HEK293 (cell line): ENCODE measurements around the gene FEZ2.
"Not testable (repeated sequence)": the region's sequence is repeated elsewhere in the genome, so short reads cannot be mapped to it uniquely, and the experiment has no call there.

Experiments
- CTCF ChIA-PET: fragments of 350-600 bp; formaldehyde crosslinking; extraction: SDS; loops from one replicate; lab custom pipeline; 2021; ENCODE audit warnings: antibody characterized with exemption; lab: Yijun Ruan, JAX
- POLR2A ChIA-PET: fragments of 300-600 bp; formaldehyde crosslinking; extraction: SDS; loops from one replicate; lab custom pipeline; 2020; ENCODE audit warnings: antibody characterized with exemption, inconsistent platforms; lab: Yijun Ruan, JAX
- H3K27ac ChIP-seq: fragments of 200-500 bp; sonication (Bioruptor generic); 2 replicates; pipeline ENCODE4 v1.5.1; 2014; ENCODE audit warnings: low read depth, low read length, control low read depth, inconsistent platforms; ENCODE audit errors: extremely low read depth
- H3K36me3 ChIP-seq, 2 experiments: fragments of 200-500 bp in 1 of 2; sonication (Bioruptor generic) in 1 of 2; 1 replicate in 1 of 2; 2 replicates in 1 of 2; pipeline ENCODE4 v1.5.1; 2014 to 2017; ENCODE audit warnings: inconsistent platforms in 2 of 2, low read length in 2 of 2; ENCODE audit not compliant: control insufficient read depth in 2 of 2, insufficient read depth in 1 of 2
- H3K4me1 ChIP-seq: fragments of 200-500 bp; sonication (Bioruptor generic); 2 replicates; pipeline ENCODE4 v1.5.1; 2014; ENCODE audit warnings: mild to moderate bottlenecking, low read length, inconsistent platforms; ENCODE audit not compliant: control insufficient read depth, insufficient read depth
- H3K4me3 ChIP-seq: 2 replicates; pipeline ENCODE4 v1.5.1; 2011; ENCODE audit warnings: low read depth, mild to moderate bottlenecking, control low read depth, low read length, moderate library complexity
- H3K9me3 ChIP-seq: fragments of 200-500 bp; sonication (Bioruptor generic); 2 replicates; pipeline ENCODE4 v1.5.1; 2014; ENCODE audit warnings: low read depth, low read length, inconsistent platforms; ENCODE audit not compliant: control insufficient read depth, insufficient read depth
- BCL11A ChIP-seq: fragments of 450-650 bp; formaldehyde crosslinking; IDR thresholded peaks from 2 replicates; pipeline ENCODE4 v1.5.1; 2016; ENCODE audit warnings: low read depth, missing biosample characterization, missing genetic modification characterization
- KLF8 ChIP-seq: fragments of 450-650 bp; formaldehyde crosslinking; IDR thresholded peaks from 2 replicates; pipeline ENCODE4 v1.5.1; 2016; ENCODE audit warnings: missing biosample characterization, missing genetic modification characterization
- KLF9 ChIP-seq: fragments of 450-650 bp; formaldehyde crosslinking; IDR thresholded peaks from 2 replicates; pipeline ENCODE4 v1.5.1; 2016; ENCODE audit warnings: missing biosample characterization, missing genetic modification characterization, low read depth
- MEIS1 ChIP-seq: sonication (generic); formaldehyde crosslinking; IDR thresholded peaks from 2 replicates; pipeline ENCODE4 v1.8.1; 2022; ENCODE audit warnings: missing genetic modification reagents, mild to moderate bottlenecking, borderline replicate concordance
- MZF1 ChIP-seq: fragments of 450-650 bp; formaldehyde crosslinking; IDR thresholded peaks from 2 replicates; pipeline ENCODE4 v1.5.1; 2017; ENCODE audit warnings: missing biosample characterization, missing genetic modification characterization, borderline replicate concordance
- PATZ1 ChIP-seq: fragments of 450-650 bp; formaldehyde crosslinking; IDR thresholded peaks from 2 replicates; pipeline ENCODE4 v1.5.1; 2016; ENCODE audit warnings: missing biosample characterization, missing genetic modification characterization
- REPIN1 ChIP-seq: fragments of 450-650 bp; formaldehyde crosslinking; IDR thresholded peaks from 2 replicates; pipeline ENCODE4 v1.5.1; 2017; ENCODE audit warnings: missing biosample characterization, missing genetic modification characterization, low read depth
- WT1 ChIP-seq: fragments of 450-650 bp; formaldehyde crosslinking; IDR thresholded peaks from 2 replicates; pipeline ENCODE4 v1.5.1; 2016; ENCODE audit warnings: missing biosample characterization, missing genetic modification characterization
- ZFP69B ChIP-seq: fragments of 450-650 bp; formaldehyde crosslinking; IDR thresholded peaks from 2 replicates; pipeline ENCODE4 v1.5.1; 2016; ENCODE audit warnings: missing biosample characterization, missing genetic modification characterization
- ZNF114 ChIP-seq: fragments of 450-650 bp; formaldehyde crosslinking; IDR thresholded peaks from 2 replicates; pipeline ENCODE4 v1.5.0; 2017; ENCODE audit warnings: missing biosample characterization, missing genetic modification characterization
- ZNF140 ChIP-seq: fragments of 450-650 bp; formaldehyde crosslinking; IDR thresholded peaks from 2 replicates; pipeline ENCODE4 v1.5.1; 2016; ENCODE audit warnings: missing biosample characterization, missing genetic modification characterization
- ZNF169 ChIP-seq: fragments of 450-650 bp; formaldehyde crosslinking; IDR thresholded peaks from 2 replicates; pipeline ENCODE4 v1.5.1; 2016; ENCODE audit warnings: missing biosample characterization, missing genetic modification characterization
- ZNF292 ChIP-seq: fragments of 450-650 bp; formaldehyde crosslinking; IDR thresholded peaks from 2 replicates; pipeline ENCODE4 v1.5.1; 2016; ENCODE audit warnings: low read depth, missing biosample characterization, missing genetic modification characterization, borderline replicate concordance
- ZNF302 ChIP-seq: fragments of 450-650 bp; formaldehyde crosslinking; IDR thresholded peaks from 2 replicates; pipeline ENCODE4 v1.5.1; 2016; ENCODE audit warnings: missing biosample characterization, missing genetic modification characterization, low read depth
- ZNF416 ChIP-seq: fragments of 450-650 bp; formaldehyde crosslinking; IDR thresholded peaks from 2 replicates; pipeline ENCODE4 v1.5.1; 2016; ENCODE audit warnings: missing biosample characterization, missing genetic modification characterization
- ZNF521 ChIP-seq: fragments of 450-650 bp; formaldehyde crosslinking; IDR thresholded peaks from 2 replicates; pipeline ENCODE4 v1.5.1; 2017; ENCODE audit warnings: missing biosample characterization, mild to moderate bottlenecking, missing genetic modification characterization
- ZNF600 ChIP-seq: fragments of 450-650 bp; formaldehyde crosslinking; IDR thresholded peaks from 2 replicates; pipeline ENCODE4 v1.5.1; 2016; ENCODE audit warnings: missing biosample characterization, missing genetic modification characterization
- ZNF624 ChIP-seq: fragments of 450-650 bp; formaldehyde crosslinking; IDR thresholded peaks from 2 replicates; pipeline ENCODE4 v1.5.1; 2017; ENCODE audit warnings: missing biosample characterization, missing genetic modification characterization
- ZNF660 ChIP-seq: fragments of 450-650 bp; IDR thresholded peaks from 2 replicates; pipeline ENCODE4 v1.5.1; 2018; ENCODE audit warnings: missing biosample characterization, mild to moderate bottlenecking, missing genetic modification characterization
- ZNF791 ChIP-seq: fragments of 450-650 bp; formaldehyde crosslinking; IDR thresholded peaks from 2 replicates; pipeline ENCODE4 v1.5.1; 2016; ENCODE audit warnings: missing biosample characterization, missing genetic modification characterization
- ZNF843 ChIP-seq: fragments of 450-650 bp; formaldehyde crosslinking; IDR thresholded peaks from 2 replicates; pipeline ENCODE4 v1.5.1; 2016; ENCODE audit warnings: missing biosample characterization, missing genetic modification characterization
- TF ChIP-seq, protein P1 (sequence below): fragments of 450-650 bp; formaldehyde crosslinking; IDR thresholded peaks from 2 replicates; pipeline ENCODE4 v1.5.1; 2016; ENCODE audit warnings: missing biosample characterization, missing genetic modification characterization
- TF ChIP-seq, protein P2 (sequence below): fragments of 450-650 bp; formaldehyde crosslinking; IDR thresholded peaks from 2 replicates; pipeline ENCODE4 v1.5.1; 2016; ENCODE audit warnings: missing biosample characterization, missing genetic modification characterization

The FEZ2 gene

GRCh38 chr2:36605273-36605672, 7.3 kb upstream of the FEZ2 start:
- H3K9me3 ChIP-seq: no peaks in the 10 kb centered on the region
- ChIA-PET CTCF (interaction anchor here (0.5 kb wide), 1 partner anchor 59 kb away, joined by 3 read pairs; no protein-coding TSS in a partner anchor), POLR2A (no interaction called here)
- H3K4me1 ChIP-seq: no peaks in the 10 kb centered on the region
- no peak overlapping the region for H3K4me3 ChIP-seq
- no peaks in the 10 kb centered on the region for H3K36me3 ChIP-seq
- H3K27ac ChIP-seq: no peak overlapping the region
- TF ChIP-seq, protein P1, sequence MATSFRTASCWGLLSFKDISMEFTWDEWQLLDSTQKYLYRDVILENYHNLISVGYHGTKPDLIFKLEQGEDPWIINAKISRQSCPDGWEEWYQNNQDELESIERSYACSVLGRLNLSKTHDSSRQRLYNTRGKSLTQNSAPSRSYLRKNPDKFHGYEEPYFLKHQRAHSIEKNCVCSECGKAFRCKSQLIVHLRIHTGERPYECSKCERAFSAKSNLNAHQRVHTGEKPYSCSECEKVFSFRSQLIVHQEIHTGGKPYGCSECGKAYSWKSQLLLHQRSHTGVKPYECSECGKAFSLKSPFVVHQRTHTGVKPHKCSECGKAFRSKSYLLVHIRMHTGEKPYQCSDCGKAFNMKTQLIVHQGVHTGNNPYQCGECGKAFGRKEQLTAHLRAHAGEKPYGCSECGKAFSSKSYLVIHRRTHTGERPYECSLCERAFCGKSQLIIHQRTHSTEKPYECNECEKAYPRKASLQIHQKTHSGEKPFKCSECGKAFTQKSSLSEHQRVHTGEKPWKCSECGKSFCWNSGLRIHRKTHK (tag by site-specific recombination): no peak
- TF ChIP-seq PATZ1 (no peak), ZNF140 (tag by site-specific recombination) (no peak), KLF9 (tag by site-specific recombination) (no peak), BCL11A (tag by site-specific recombination) (no peak), MEIS1 (CRISPR knock-in tag) (no peak), MZF1 (no peak), ZNF600 (tag by site-specific recombination) (no peak)

GRCh38 chr2:36603629-36604028, 5.7 kb upstream of the FEZ2 start:
- H3K27ac ChIP-seq, H3K36me3 ChIP-seq, POLR2A ChIA-PET, H3K4me3 ChIP-seq, H3K9me3 ChIP-seq, H3K4me1 ChIP-seq: not testable (repeated sequence)
- CTCF ChIA-PET: interaction anchor here (0.7 kb wide), 1 partner anchor 29 kb away, joined by 4 read pairs; no protein-coding TSS in a partner anchor

DNA sequence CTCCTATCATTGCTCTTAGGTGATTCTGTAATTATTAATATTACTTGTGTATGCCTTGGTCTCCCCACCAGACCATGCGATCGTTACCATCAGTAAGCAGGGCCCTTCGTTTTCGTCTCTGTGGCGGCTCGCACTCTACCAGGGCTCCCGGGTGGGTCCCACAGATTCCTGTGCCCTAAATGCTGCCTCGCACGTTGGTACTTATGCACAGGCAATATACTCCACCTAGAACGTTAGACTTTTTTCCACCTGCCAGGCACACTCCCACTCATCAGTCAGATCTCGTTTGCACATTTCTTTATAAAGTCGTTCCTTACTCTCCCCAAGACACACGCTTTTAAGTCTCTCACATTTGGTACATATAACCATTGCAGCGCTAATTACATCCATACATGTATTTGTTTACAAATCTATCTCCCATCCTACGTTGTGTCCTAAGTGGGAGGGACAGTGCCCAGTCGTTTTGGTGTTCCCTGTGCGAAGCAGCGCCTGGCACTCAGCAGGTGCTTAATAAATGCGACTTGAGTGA, 901 bp downstream of the FEZ2 start:
- POLR2A ChIA-PET: no interaction called here

GRCh38 chr2:36596397-36596796, 1.6 kb downstream of the FEZ2 start:
- no peak overlapping the region for H3K4me3 ChIP-seq
- no peaks in the 10 kb centered on the region for H3K9me3 ChIP-seq
- H3K27ac ChIP-seq: no peak overlapping the region
- POLR2A ChIA-PET: no interaction called here
- H3K4me1 ChIP-seq: 0 out of 2 replicates have a peak, but pooled peaks cover 2% of the 10 kb centered on the region
- peaks cover 0 to 11% of the 10 kb centered on the region in 2 experiments; a peak in 1 of 3 replicates for H3K36me3 ChIP-seq
- no peak for TF ChIP-seq ZNF843
- TF ChIP-seq REPIN1 (tag by site-specific recombination): no peak
- TF ChIP-seq ZNF114 (tag by site-specific recombination): no peak
- no peak for TF ChIP-seq ZNF302 (tag by site-specific recombination)
- TF ChIP-seq ZNF521 (tag by site-specific recombination): no peak
- no peak for TF ChIP-seq ZFP69B
- TF ChIP-seq ZNF791 (tag by site-specific recombination): no peak
- TF ChIP-seq KLF8 (tag by site-specific recombination): no peak
- TF ChIP-seq WT1 (tag by site-specific recombination): no peak
- TF ChIP-seq ZNF416 (tag by site-specific recombination): no peak
- TF ChIP-seq ZNF292 (tag by site-specific recombination): no peak
- TF ChIP-seq ZNF624: no peak
- TF ChIP-seq ZNF660 (tag by site-specific recombination): no peak
- CTCF ChIA-PET: no interaction called here

More for the DNA sequence above, 901 bp downstream of the FEZ2 start:
- Histone ChIP-seq H3K27ac (peak overlapping the region; percentile 47; the same call in 1 of the 2 replicates), H3K4me1 (0 out of 2 replicates have a peak, but pooled peaks cover 2% of the 10 kb centered on the region), H3K4me3 (peak overlapping the region; percentile 82), H3K9me3 (no peaks in the 10 kb centered on the region), H3K36me3 (peaks cover 0 to 11% of the 10 kb centered on the region in 2 experiments; a peak in 1 of 3 replicates)
- CTCF ChIA-PET: interaction anchor here (0.7 to 1.2 kb wide), 2 partner anchors 68 to 82 kb away, joined by 3 read pairs; no protein-coding TSS in a partner anchor
- TF ChIP-seq ZNF169 (tag by site-specific recombination): no peak
- TF ChIP-seq, protein P2, sequence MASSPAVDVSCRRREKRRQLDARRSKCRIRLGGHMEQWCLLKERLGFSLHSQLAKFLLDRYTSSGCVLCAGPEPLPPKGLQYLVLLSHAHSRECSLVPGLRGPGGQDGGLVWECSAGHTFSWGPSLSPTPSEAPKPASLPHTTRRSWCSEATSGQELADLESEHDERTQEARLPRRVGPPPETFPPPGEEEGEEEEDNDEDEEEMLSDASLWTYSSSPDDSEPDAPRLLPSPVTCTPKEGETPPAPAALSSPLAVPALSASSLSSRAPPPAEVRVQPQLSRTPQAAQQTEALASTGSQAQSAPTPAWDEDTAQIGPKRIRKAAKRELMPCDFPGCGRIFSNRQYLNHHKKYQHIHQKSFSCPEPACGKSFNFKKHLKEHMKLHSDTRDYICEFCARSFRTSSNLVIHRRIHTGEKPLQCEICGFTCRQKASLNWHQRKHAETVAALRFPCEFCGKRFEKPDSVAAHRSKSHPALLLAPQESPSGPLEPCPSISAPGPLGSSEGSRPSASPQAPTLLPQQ (tag by site-specific recombination): 0 out of 2 replicates have a peak, but pooled peaks have one; percentile 12
